Heart left ventricle (tissue), 13 donors: ENCODE measurements around the gene ZBED1.

Source experiments
- CTCF ChIP-seq, 12 donors: fragments of 200-600 bp; sonication (generic) in 4 of 12; IDR thresholded peaks; one replicate each; pipeline versions ENCODE4 v1.5.0 to v1.8.0; 2018 to 2022; ENCODE audit warnings: antibody characterized with exemption in 12 of 12, mild to moderate bottlenecking in 5 of 12
- POLR2A ChIP-seq, 2 donors: fragments of 450-650 bp; IDR thresholded peaks; one replicate each; pipeline ENCODE4 v1.6.1; 2017; ENCODE audit warnings: antibody characterized with exemption in 2 of 2, mild to moderate bottlenecking in 2 of 2, moderate library complexity in 2 of 2
- donor health status: ischemic (EF 13 %, LVEDD 7.1; RV severe dilation, severe dysfunction).
- donor health status: DM: no; HTN: yes; CAD: no.
- donor health status: DM: no; HTN: no; CAD: no.
- donor health status: ischemic (EF 25% LVEDD 6.9; RV normal size, moderate dysfunction).
- donor health status: ischemic (EF 25% LVEDD 5.7; RV mildly dilated, moderate dysfunction).
- donor health status: ischemic (EF 35%, LVEDD 5.7; RV mildly dilated, moderate dysfunction).
- donor health status: nonischemic (EF 11% LVEDD 7.7; RV severe dilation, severe dysfunction).
- donor health status: DM: yes; HTN: yes; CAD: no.
- donor health status: PGD.
- donor health status: ischemic (EF 29% LVEDD 5.4; RV normal size, mild dysfunction).
- donor health status: nonischemic (EF 23%, LVEDD 6.1; RV moderate dilation, normal function).

- no peak for TF ChIP-seq CTCF (IDR thresholded peaks at IDR 0.05)
- no peak for TF ChIP-seq POLR2A (IDR thresholded peaks at IDR 0.05)
Observed at GRCh38 chrX:2469196-2469685, 31.5 kb downstream of the ZBED1 start.
